A549 (cell line): ENCODE data around the gene TMEM107. TPM values are rescaled to one million over a fixed set of nuclear protein-coding genes. Genes with fewer than 3 reads are reported as not detected.

Source experiments
- CBX8 ChIP-seq: fragments of 200-600 bp; sonication (generic); IDR thresholded peaks from 2 replicates; pipeline ENCODE4 v1.6.1; 2016
- CHD2 ChIP-seq: fragments of 150-350 bp; IDR thresholded peaks from 2 replicates; pipeline ENCODE4 v1.6.1; 2014; ENCODE audit warnings: low read length; ENCODE audit not compliant: partially characterized antibody
- CHD4 ChIP-seq: fragments of 200-600 bp; sonication (generic); IDR thresholded peaks from 2 replicates; pipeline ENCODE4 v1.6.1; 2016; ENCODE audit warnings: antibody characterized with exemption, mild to moderate bottlenecking, borderline replicate concordance
- EHMT2 ChIP-seq: fragments of 200-600 bp; sonication (generic); IDR thresholded peaks from 2 replicates; pipeline ENCODE4 v1.6.1; 2016; ENCODE audit warnings: antibody characterized with exemption, low read depth, mild to moderate bottlenecking, moderate library complexity
- EP300 ChIP-seq, 2 experiments: fragments of >200 bp; sonication (Bioruptor Twin); formaldehyde crosslinking; IDR thresholded peaks; 2 replicates in 1 of 2; 3 replicates in 1 of 2; pipeline ENCODE4 v1.6.1; 2016 to 2017
- ESRRA ChIP-seq: fragments of 150-350 bp; IDR thresholded peaks from 2 replicates; pipeline ENCODE4 v1.6.1; 2014; ENCODE audit warnings: mild to moderate bottlenecking, low read length, borderline replicate concordance
- FOSL2 ChIP-seq, 2 experiments: fragments of 450-650 bp in 1 of 2; fragments of >200 bp in 1 of 2; sonication (Bioruptor Twin) in 1 of 2; formaldehyde crosslinking; IDR thresholded peaks; 2 replicates each; pipeline versions ENCODE4 v1.5.0 to v1.6.1; 2016 to 2020; ENCODE audit warnings: mild to moderate bottlenecking in 1 of 2, moderate library complexity in 1 of 2
- FOXS1 ChIP-seq: fragments of 250-450 bp; sonication (Bioruptor Pico); IDR thresholded peaks from 2 replicates; pipeline ENCODE4 v1.5.0; 2020; ENCODE audit warnings: mild to moderate bottlenecking, moderate library complexity
- GATA3 ChIP-seq: IDR thresholded peaks from 2 replicates; pipeline ENCODE4 v1.6.1; 2012; ENCODE audit warnings: borderline replicate concordance
- HDAC2 ChIP-seq: fragments of 200-600 bp; sonication (generic); IDR thresholded peaks from 2 replicates; pipeline ENCODE4 v1.6.1; 2016
- HOXA7 ChIP-seq: fragments of 250-450 bp; sonication (Bioruptor Pico); IDR thresholded peaks from 2 replicates; pipeline ENCODE4 v1.5.0; 2020; ENCODE audit warnings: mild to moderate bottlenecking, moderate library complexity
- HOXB5 ChIP-seq: fragments of 250-450 bp; sonication (Bioruptor Pico); IDR thresholded peaks from 2 replicates; pipeline ENCODE4 v1.5.0; 2020; ENCODE audit warnings: mild to moderate bottlenecking, moderate library complexity
- JUN ChIP-seq, 2 experiments: fragments of >200 bp; sonication (Bioruptor Twin); formaldehyde crosslinking; IDR thresholded peaks; 2 replicates in 1 of 2; 3 replicates in 1 of 2; pipeline ENCODE4 v1.6.1; 2016 to 2017
- JUNB ChIP-seq: fragments of >200 bp; sonication (Bioruptor Twin); formaldehyde crosslinking; IDR thresholded peaks from 2 replicates; pipeline ENCODE4 v1.6.1; 2016
- KDM5A ChIP-seq: fragments of 200-600 bp; sonication (generic); IDR thresholded peaks from 2 replicates; pipeline ENCODE4 v1.6.1; 2016; ENCODE audit warnings: antibody characterized with exemption, mild to moderate bottlenecking
- MAZ ChIP-seq: fragments of 150-350 bp; IDR thresholded peaks from 2 replicates; pipeline ENCODE4 v1.6.1; 2014; ENCODE audit warnings: antibody characterized with exemption, low read depth, low read length, borderline replicate concordance
- NPAS2 ChIP-seq: fragments of 250-450 bp; sonication (Bioruptor Pico); IDR thresholded peaks from 2 replicates; pipeline ENCODE4 v1.8.0; 2022; ENCODE audit warnings: mild to moderate bottlenecking, moderate library complexity, borderline replicate concordance
- NR3C1 ChIP-seq: fragments of >200 bp; sonication (Bioruptor Twin); formaldehyde crosslinking; IDR thresholded peaks from 3 replicates; pipeline ENCODE4 v1.6.1; 2017
- PHF8 ChIP-seq: fragments of 200-600 bp; sonication (generic); IDR thresholded peaks from 2 replicates; pipeline ENCODE4 v1.6.1; 2016; ENCODE audit warnings: low read depth, mild to moderate bottlenecking, antibody characterized with exemption, moderate library complexity, borderline replicate concordance
- POLR2A ChIP-seq: IDR thresholded peaks from 2 replicates; pipeline ENCODE4 v1.6.1; 2012; ENCODE audit warnings: mild to moderate bottlenecking, low read length
- RARB ChIP-seq: fragments of 250-450 bp; sonication (Bioruptor Pico); IDR thresholded peaks from 2 replicates; pipeline ENCODE4 v1.8.0; 2021; ENCODE audit warnings: mild to moderate bottlenecking, moderate library complexity
- RCOR1 ChIP-seq: fragments of 150-350 bp; IDR thresholded peaks from 2 replicates; pipeline ENCODE4 v1.6.1; 2014; ENCODE audit warnings: antibody characterized with exemption, low read length, low read depth
- RFX5 ChIP-seq: fragments of 450-650 bp; IDR thresholded peaks from 2 replicates; pipeline ENCODE4 v1.7.1; 2014; ENCODE audit warnings: antibody characterized with exemption, mild to moderate bottlenecking, moderate library complexity
- RNF2 ChIP-seq: fragments of 200-600 bp; sonication (generic); IDR thresholded peaks from 2 replicates; pipeline ENCODE4 v1.6.1; 2016; ENCODE audit warnings: low read depth, mild to moderate bottlenecking, antibody characterized with exemption, moderate library complexity, borderline replicate concordance
- SMC3 ChIP-seq: fragments of >200 bp; sonication (Bioruptor Twin); formaldehyde crosslinking; IDR thresholded peaks from 3 replicates; pipeline ENCODE4 v1.6.1; 2018; ENCODE audit warnings: inconsistent platforms
- TFCP2L1 ChIP-seq: fragments of 250-450 bp; sonication (Bioruptor Pico); IDR thresholded peaks from 2 replicates; pipeline ENCODE4 v1.5.0; 2021; ENCODE audit warnings: mild to moderate bottlenecking
- TP53 ChIP-seq: fragments of 250-450 bp; sonication (Bioruptor Pico); IDR thresholded peaks from 2 replicates; pipeline ENCODE4 v1.5.0; 2021; ENCODE audit warnings: mild to moderate bottlenecking, moderate library complexity
- ZSCAN20 ChIP-seq: fragments of 250-450 bp; sonication (Bioruptor Pico); IDR thresholded peaks from 2 replicates; pipeline ENCODE4 v1.8.0; 2022; ENCODE audit warnings: mild to moderate bottlenecking, moderate library complexity
- polyA plus RNA-seq, 4 experiments: library from polyadenylated mRNA; depleted of rRNA in 3 of 4; stranded (reverse); fragments of >200 nt; fragmentation: RNase III in 1 of 4; extraction: RNeasy Plus Mini Kit Qiagen cat#74134 plus additional on column Dnase treatment in 1 of 4; gene quantifications; 2 replicates in 3 of 4; 3 replicates in 1 of 4; pipeline ENCODE4 v1.2.3, GENCODE V29; 2011 to 2017
- TF ChIP-seq, protein P1 (sequence below): IDR thresholded peaks from 2 replicates; pipeline ENCODE4 v1.6.1; 2012; ENCODE audit warnings: low read depth, borderline replicate concordance
- TF ChIP-seq, protein P2 (sequence below): fragments of 250-450 bp; sonication (Bioruptor Pico); IDR thresholded peaks from 2 replicates; pipeline ENCODE4 v1.5.0; 2020; ENCODE audit warnings: low read depth, mild to moderate bottlenecking, moderate library complexity
- TF ChIP-seq, protein P3 (sequence below): fragments of >200 bp; sonication (Bioruptor Twin); formaldehyde crosslinking; IDR thresholded peaks from 3 replicates; pipeline ENCODE4 v1.6.1; 2016
- TF ChIP-seq, protein P4 (sequence below): fragments of 150-350 bp; IDR thresholded peaks from 2 replicates; pipeline ENCODE4 v1.6.1; 2014; ENCODE audit warnings: low read depth, mild to moderate bottlenecking, low read length
- TF ChIP-seq, protein P5 (sequence below): fragments of >200 bp; sonication (Bioruptor Twin); formaldehyde crosslinking; IDR thresholded peaks from 2 replicates; pipeline ENCODE4 v1.6.1; 2016
- TF ChIP-seq, protein P6 (sequence below): fragments of 250-450 bp; sonication (Bioruptor Pico); IDR thresholded peaks from 2 replicates; pipeline ENCODE4 v1.5.0; 2021; ENCODE audit warnings: mild to moderate bottlenecking, moderate library complexity, borderline replicate concordance
- TF ChIP-seq, protein P7 (sequence below): fragments of >200 bp; sonication (Bioruptor Twin); formaldehyde crosslinking; IDR thresholded peaks from 3 replicates; pipeline ENCODE4 v1.5.1; 2016

Gene TMEM107
- polyA plus RNA-seq, 2 of the 4 experiments (the other 2 are of a cell fraction) = 17.0 to 22.8 TPM

DNA sequence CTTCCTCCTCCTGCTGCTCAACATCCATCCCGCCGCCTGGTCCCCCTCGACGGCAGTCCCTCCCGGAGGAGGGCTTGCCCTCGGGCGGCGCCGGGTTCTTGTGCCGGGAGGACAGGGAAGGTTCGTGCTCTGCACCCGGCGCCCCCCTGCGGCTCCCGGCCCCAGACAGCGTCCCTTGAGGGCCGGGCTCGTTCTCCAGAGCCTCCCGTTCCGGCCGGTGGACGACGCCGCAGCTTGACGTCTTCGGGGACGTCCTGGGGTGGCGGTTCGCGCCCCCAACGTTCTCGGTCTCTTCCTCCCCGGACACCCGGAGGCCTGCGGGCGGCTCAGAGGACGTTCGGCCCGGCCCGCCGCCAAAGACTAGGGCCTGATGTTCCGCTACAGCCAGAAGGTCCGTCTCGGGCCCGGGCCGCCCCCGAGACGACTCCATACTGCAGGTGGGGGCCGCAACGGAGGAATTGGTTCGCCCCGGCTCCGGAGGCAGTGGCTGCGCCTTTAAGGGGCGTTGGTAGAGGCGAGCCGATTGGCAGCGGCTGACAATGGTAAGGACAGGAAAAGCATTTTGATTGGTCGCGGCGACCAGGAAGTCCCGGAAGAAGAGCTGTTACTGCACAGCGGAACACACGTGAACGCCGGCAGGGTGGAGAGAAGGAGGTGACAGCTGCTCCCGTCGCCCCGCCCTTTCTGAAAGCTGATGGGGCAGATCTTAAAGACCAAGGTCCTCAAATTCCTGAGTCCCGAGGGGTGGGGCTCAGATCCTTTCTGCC, 13.7 kb upstream of the TMEM107 start, which contains the start of gene BORCS6 (continued):
- TF ChIP-seq HOXB5 (no peak), CHD2 (no peak), MAZ (no peak), POLR2A (peak; percentile 65), RNF2 (no peak), KDM5A (peak; percentile 41; the same call in 1 of the 2 replicates), RCOR1 (no peak), FOSL2 (IDR thresholded peaks at IDR 0.05) (no peak), FOSL2 (CRISPR knock-in tag; IDR thresholded peaks at IDR 0.05) (no peak), HOXA7 (CRISPR knock-in tag) (no peak), CBX8 (no peak), TFCP2L1 (CRISPR knock-in tag) (no peak), FOXS1 (CRISPR knock-in tag) (no peak), EHMT2 (no peak), ZSCAN20 (CRISPR knock-in tag) (no peak), RARB (CRISPR knock-in tag) (no peak), EP300 (IDR thresholded peaks at IDR 0.05) (no peak), NR3C1 (no peak), JUN (IDR thresholded peaks at IDR 0.05) (peak in 1 of 2 experiments; percentile 66; a peak in 1 of 5 replicates), PHF8 (peak; percentile 35; the same call in 1 of the 2 replicates), ESRRA (no peak), TP53 (CRISPR knock-in tag) (no peak), RFX5 (peak; percentile 67; the same call in 1 of the 2 replicates), SMC3 (0 out of 3 replicates have a peak, but pooled peaks have one; percentile 7), GATA3 (no peak), NPAS2 (no peak), CHD4 (no peak; the same call in 1 of the 2 replicates), JUNB (no peak), HDAC2 (no peak)
- TF ChIP-seq, protein P1, sequence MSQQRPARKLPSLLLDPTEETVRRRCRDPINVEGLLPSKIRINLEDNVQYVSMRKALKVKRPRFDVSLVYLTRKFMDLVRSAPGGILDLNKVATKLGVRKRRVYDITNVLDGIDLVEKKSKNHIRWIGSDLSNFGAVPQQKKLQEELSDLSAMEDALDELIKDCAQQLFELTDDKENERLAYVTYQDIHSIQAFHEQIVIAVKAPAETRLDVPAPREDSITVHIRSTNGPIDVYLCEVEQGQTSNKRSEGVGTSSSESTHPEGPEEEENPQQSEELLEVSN = peak; percentile 59; the same call in 1 of the 2 replicates
- TF ChIP-seq, protein P2, sequence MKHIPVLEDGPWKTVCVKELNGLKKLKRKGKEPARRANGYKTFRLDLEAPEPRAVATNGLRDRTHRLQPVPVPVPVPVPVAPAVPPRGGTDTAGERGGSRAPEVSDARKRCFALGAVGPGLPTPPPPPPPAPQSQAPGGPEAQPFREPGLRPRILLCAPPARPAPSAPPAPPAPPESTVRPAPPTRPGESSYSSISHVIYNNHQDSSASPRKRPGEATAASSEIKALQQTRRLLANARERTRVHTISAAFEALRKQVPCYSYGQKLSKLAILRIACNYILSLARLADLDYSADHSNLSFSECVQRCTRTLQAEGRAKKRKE = no peak
- TF ChIP-seq, protein P3, sequence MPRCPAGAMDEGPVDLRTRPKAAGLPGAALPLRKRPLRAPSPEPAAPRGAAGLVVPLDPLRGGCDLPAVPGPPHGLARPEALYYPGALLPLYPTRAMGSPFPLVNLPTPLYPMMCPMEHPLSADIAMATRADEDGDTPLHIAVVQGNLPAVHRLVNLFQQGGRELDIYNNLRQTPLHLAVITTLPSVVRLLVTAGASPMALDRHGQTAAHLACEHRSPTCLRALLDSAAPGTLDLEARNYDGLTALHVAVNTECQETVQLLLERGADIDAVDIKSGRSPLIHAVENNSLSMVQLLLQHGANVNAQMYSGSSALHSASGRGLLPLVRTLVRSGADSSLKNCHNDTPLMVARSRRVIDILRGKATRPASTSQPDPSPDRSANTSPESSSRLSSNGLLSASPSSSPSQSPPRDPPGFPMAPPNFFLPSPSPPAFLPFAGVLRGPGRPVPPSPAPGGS = peak; percentile 31; the same call in 1 of the 3 replicates
- TF ChIP-seq, protein P4, sequence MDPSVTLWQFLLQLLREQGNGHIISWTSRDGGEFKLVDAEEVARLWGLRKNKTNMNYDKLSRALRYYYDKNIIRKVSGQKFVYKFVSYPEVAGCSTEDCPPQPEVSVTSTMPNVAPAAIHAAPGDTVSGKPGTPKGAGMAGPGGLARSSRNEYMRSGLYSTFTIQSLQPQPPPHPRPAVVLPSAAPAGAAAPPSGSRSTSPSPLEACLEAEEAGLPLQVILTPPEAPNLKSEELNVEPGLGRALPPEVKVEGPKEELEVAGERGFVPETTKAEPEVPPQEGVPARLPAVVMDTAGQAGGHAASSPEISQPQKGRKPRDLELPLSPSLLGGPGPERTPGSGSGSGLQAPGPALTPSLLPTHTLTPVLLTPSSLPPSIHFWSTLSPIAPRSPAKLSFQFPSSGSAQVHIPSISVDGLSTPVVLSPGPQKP = no peak
- TF ChIP-seq, protein P5, sequence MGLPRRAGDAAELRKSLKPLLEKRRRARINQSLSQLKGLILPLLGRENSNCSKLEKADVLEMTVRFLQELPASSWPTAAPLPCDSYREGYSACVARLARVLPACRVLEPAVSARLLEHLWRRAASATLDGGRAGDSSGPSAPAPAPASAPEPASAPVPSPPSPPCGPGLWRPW = no peak
- TF ChIP-seq, protein P6, sequence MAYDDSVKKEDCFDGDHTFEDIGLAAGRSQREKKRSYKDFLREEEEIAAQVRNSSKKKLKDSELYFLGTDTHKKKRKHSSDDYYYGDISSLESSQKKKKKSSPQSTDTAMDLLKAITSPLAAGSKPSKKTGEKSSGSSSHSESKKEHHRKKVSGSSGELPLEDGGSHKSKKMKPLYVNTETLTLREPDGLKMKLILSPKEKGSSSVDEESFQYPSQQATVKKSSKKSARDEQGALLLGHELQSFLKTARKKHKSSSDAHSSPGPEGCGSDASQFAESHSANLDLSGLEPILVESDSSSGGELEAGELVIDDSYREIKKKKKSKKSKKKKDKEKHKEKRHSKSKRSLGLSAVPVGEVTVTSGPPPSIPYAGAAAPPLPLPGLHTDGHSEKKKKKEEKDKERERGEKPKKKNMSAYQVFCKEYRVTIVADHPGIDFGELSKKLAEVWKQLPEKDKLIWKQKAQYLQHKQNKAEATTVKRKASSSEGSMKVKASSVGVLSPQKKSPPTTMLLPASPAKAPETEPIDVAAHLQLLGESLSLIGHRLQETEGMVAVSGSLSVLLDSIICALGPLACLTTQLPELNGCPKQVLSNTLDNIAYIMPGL = no peak
- TF ChIP-seq, protein P7, sequence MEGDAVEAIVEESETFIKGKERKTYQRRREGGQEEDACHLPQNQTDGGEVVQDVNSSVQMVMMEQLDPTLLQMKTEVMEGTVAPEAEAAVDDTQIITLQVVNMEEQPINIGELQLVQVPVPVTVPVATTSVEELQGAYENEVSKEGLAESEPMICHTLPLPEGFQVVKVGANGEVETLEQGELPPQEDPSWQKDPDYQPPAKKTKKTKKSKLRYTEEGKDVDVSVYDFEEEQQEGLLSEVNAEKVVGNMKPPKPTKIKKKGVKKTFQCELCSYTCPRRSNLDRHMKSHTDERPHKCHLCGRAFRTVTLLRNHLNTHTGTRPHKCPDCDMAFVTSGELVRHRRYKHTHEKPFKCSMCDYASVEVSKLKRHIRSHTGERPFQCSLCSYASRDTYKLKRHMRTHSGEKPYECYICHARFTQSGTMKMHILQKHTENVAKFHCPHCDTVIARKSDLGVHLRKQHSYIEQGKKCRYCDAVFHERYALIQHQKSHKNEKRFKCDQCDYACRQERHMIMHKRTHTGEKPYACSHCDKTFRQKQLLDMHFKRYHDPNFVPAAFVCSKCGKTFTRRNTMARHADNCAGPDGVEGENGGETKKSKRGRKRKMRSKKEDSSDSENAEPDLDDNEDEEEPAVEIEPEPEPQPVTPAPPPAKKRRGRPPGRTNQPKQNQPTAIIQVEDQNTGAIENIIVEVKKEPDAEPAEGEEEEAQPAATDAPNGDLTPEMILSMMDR = peak; percentile 19; the same call in 1 of the 3 replicates
